Stimulated activated CD8-positive, alpha-beta memory T cell treated with anti-CD3 and anti-CD28 coated beads, Interleukin-7, amount 100 ng/mL, for 24 hours (primary cell): Measurements from ENCODE around the gene DOP1A.

ENCODE experiments used
- DNase-seq: peaks from one replicate; pipeline ENCODE4 v3.0.0-alpha.2; 2020; ENCODE audit warnings: low read depth

Gene DOP1A

DNA sequence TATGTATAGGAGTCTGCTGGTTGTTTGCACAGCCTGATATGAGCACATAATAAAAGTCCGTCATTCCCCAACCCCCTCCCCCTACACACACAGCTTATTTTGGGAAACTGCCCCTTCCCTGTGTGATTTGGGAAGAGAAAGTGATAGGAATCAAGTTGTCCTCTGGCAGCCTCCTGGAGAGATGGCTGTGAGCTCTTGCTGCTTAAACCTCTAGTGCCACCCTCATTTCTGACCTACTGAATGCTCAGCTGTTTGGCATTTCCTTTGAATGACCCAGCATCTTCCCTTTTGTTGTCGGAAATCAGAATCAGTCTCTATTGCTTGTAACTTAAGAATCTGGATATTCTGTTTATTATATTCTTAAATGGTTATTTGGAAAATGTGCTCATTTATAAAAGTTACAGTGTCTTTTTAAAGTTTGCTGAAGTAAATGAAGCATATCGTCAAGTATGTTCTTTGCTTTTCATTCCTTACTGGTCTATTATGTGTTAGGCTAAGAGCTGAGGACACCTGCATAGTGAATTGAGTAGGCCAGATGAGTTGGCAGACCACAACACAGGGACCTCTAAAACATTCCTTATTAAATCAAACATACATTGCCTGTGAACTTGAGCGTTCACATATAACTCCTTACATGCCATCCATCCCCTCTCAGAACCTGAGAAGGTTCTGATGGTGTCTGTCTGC, 131.2 kb downstream of the DOP1A start:
- no peak for DNase-seq

DNA sequence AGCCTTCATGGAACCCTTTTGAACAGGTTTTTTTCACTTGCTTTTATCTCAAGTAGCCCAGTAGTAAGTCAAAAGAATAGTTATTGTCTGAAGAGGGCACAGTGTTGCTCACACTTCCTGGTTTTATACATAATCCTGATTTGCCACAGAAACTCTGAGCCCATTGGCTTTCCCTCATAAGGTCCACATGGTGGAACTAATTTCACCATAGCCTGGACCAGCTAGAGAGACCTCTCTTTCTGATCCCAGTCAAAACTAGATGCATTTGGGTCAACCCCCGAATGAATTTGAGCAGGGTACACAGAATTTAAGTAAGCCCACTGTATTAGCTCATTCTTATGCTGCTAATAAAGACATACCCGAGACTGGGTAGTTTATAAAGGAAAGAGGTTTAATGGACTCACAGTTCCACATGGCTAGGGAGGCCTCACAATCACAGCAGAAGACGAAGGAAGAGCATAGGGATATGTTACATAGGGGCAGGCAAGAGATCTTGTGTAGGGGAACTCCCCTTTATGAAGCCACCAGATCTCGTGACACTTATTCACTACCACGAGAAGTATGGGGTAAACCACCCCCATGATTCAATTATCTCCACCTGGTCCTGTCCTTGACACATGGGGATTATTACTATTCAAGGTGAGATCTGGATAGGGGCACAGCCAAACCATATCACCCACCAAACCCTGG, 131.8 kb downstream of the DOP1A start:
- no peak for DNase-seq

DNA sequence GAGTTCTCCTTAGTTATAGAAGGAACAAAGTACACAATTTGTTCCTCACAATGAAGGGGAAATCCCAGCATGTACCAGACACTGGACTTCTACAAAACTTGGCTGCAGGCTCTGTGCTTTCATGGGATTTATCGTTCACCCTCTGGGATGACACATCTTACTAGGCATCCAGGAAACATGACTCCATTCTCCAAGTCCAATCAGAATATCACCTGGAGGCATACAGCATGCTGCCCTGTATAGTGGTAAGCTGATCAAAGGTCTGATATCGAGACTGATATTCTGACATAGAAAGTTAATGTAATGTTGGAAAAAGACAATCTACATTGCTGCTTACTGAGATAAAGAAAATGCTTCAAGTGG, 132.4 kb downstream of the DOP1A start:
- DNase-seq: no peak

DNA sequence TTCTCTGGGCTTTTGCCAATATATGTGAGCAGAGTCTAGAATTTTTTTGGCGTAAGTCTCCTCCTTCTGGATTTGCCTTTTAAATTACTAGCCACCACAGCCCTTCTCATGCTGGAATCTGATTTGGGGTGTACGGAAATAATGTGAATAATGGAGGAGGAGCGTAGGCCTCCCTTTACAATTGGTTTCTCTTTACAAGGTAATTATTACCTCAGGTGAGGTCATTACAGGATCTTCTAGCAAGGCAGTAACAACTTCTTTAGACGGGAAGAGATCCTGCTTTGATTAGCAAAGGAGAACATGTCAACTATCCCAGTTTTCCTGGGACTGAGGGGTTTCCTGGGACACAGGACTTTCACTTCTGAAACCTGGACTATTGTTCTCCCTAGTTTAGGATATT, 134.6 kb downstream of the DOP1A start:
- DNase-seq: no peak

DNA sequence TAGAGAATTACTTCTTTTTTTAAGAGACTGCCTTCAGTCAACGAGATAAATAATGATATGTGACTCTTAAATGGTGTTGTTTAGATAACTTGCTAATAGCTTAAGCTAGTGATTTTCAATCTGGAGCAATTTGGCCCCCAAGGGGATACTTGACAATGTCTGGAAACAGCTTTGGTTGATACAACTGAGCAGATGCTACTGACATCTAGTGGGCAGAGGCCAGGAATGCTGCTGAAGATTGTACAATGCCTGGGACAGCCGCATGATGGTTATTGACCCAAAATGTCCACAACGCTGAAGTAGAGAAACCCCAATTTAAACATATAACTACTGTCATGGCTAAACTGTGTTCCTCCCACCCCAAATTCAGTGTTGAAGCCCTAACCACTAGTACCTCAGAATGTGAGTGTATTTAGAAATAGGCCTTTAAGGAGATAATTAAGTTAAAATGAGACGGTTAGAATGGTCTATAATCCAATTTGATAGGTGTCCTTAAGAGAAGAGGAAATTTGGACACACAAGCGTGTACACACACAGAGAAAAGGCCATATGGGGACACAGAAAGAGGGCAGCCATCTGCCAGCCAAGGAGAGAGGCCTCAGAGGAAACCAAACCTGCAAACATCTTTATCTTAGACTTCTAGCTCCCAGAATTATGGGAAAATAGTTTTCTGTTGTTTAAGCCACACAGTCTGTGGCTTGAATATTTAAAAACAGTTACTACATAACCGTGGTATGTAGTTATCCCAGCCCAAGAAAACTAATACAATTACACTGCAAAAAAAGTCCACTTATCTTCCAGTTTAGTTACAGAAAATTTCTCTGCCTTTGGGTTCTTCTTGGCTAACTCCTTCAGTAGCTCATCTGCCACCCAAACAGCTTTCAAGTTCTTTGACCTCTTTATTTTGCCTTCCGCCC, 147.9 kb downstream of the DOP1A start:
- no peak for DNase-seq

DNA sequence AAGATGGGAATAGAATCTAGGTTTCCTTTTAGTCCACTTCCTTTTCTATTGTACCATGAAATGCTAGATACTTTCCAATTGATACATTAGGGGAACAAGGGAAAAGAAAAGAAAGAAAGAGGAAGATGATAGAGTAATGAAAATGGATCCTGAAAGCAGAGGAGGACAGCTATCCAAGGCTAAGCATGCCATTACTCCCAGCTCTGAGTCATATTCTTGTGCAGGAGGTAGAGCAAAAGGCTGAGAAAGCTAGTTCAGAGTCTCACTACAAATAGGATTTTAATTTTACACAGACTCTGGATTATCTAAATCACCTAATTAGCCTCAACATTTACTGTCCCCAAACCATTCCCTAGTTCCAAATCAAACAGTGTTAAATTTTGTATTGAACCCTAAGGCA, 149.3 kb downstream of the DOP1A start:
- DNase-seq: no peak
